Nephron (organoid): ENCODE measurements around the gene KCNQ1.
A peak's percentile ranks its signal among the peaks of the same experiment; 100 is the strongest.

Experiments used
- H3K27ac Mint-ChIP-seq, 3 experiments: 2 replicates each; pipeline ENCODE4 v1.8.0; 2020; ENCODE audit warnings: mixed read lengths in 3 of 3, mild to moderate bottlenecking in 2 of 3, moderate library complexity in 1 of 3
- H3K27me3 Mint-ChIP-seq: 2 replicates; pipeline ENCODE4 v1.8.0; 2021; ENCODE audit warnings: low read depth, mild to moderate bottlenecking, moderate library complexity, mixed read lengths
- H3K36me3 Mint-ChIP-seq: 2 replicates; pipeline ENCODE4 v1.8.0; 2020; ENCODE audit warnings: low read depth, mixed read lengths
- H3K4me1 Mint-ChIP-seq: 2 replicates; pipeline ENCODE4 v1.8.0; 2020; ENCODE audit warnings: mixed read lengths
- H3K4me3 Mint-ChIP-seq, 3 experiments: 2 replicates each; pipeline ENCODE4 v1.8.0; 2020; ENCODE audit warnings: mild to moderate bottlenecking in 3 of 3, mixed read lengths in 3 of 3, moderate library complexity in 2 of 3
- H3K9me3 Mint-ChIP-seq: 2 replicates; pipeline ENCODE4 v1.8.0; 2020; ENCODE audit warnings: mixed read lengths
- TF ChIP-seq, protein P1 (sequence below), 3 experiments: fragments of 200-600 bp; sonication (generic); IDR thresholded peaks; one replicate each; pipeline ENCODE4 v1.5.0; 2021; ENCODE audit warnings: antibody characterized with exemption in 3 of 3; ENCODE audit not compliant: unreplicated experiment in 3 of 3

Gene KCNQ1

DNA sequence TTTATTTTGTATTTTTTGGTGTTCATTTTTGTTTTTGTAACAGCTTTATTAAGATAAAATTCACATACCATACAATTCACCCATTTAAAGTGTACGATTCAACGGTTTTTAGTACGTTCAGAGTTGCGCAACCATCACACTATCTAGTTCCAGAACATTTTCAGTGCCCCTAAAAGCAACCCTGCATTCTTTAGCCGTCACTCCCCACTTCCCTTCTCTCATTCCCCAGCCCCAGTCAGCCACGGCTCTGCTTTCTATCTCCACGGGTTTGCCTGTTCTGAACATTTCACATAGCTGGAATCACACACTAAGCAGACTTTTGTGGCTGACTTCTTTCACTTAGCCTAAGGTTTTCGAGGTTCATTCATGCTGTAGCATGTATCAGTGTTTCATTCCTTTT is 264.6 kb downstream of the KCNQ1 start:
- Mint-ChIP-seq H3K27me3 (peaks cover 3% of the 10 kb centered on the region), H3K9me3 (peaks cover 10% of the 10 kb centered on the region), H3K4me3 (no peak overlapping the region), H3K36me3 (no peaks in the 10 kb centered on the region), H3K27ac (peak overlapping the region; percentile 56 to 85 (median 66)), H3K4me1 (peaks cover 87% of the 10 kb centered on the region)
- TF ChIP-seq, protein P1, sequence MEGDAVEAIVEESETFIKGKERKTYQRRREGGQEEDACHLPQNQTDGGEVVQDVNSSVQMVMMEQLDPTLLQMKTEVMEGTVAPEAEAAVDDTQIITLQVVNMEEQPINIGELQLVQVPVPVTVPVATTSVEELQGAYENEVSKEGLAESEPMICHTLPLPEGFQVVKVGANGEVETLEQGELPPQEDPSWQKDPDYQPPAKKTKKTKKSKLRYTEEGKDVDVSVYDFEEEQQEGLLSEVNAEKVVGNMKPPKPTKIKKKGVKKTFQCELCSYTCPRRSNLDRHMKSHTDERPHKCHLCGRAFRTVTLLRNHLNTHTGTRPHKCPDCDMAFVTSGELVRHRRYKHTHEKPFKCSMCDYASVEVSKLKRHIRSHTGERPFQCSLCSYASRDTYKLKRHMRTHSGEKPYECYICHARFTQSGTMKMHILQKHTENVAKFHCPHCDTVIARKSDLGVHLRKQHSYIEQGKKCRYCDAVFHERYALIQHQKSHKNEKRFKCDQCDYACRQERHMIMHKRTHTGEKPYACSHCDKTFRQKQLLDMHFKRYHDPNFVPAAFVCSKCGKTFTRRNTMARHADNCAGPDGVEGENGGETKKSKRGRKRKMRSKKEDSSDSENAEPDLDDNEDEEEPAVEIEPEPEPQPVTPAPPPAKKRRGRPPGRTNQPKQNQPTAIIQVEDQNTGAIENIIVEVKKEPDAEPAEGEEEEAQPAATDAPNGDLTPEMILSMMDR (IDR thresholded peaks at IDR 0.05; ENCODE audit: unreplicated experiment in 3 of 3) = no peak

DNA sequence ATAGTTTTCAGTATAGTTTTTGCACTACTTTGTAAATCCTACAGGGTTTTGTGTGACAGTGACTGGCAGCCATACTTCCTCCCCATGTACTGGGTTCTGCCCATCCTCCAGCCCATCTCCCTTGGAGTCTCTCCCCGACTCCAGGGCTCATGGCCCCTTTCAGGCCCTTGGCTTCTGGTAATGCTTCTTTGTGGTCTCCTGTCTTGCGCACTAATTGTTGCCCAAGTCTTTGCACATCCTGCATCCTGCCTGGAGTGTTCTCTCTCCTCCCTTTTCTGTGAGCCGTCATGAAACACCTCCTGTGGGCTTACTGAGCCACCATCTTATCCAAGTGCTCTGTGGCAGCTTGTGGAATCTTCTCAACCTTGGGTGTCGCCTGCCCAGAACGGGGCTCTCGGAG is 266.4 kb downstream of the KCNQ1 start:
- Mint-ChIP-seq H3K27ac (peak overlapping the region in 2 of 3 experiments; percentile 37 to 44), H3K4me3 (no peak overlapping the region), H3K36me3 (no peaks in the 10 kb centered on the region), H3K27me3 (peaks cover 3% of the 10 kb centered on the region), H3K4me1 (peaks cover 76% of the 10 kb centered on the region), H3K9me3 (peaks cover 7% of the 10 kb centered on the region)
- TF ChIP-seq, protein P1 (IDR thresholded peaks at IDR 0.05; ENCODE audit: unreplicated experiment in 3 of 3) = no peak

DNA sequence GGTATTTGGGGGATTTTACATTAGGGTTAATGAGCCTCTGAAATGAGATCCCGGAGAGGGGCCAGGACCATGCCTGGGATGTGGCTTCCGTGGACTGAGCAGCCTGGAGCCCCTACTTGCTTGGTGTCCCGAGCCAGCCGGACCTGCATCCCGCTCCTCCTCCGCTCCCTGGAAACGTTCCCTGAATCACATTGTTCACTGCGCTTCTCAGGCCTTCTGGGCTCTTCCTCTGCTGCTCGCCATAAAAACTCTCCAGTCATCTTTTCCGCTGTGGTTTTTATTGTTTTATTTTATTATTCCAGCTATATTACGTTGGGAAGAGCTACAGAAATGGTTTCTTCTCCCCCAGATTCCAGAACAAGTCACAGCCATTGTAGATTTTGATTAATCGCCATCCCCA is 268.3 kb downstream of the KCNQ1 start:
- TF ChIP-seq, protein P1 (IDR thresholded peaks at IDR 0.05; ENCODE audit: unreplicated experiment in 3 of 3) = no peak
- Mint-ChIP-seq H3K27ac (peak overlapping the region; percentile 89 to 96 (median 95)), H3K4me3 (peak overlapping the region in 2 of 3 experiments; percentile 13 to 17), H3K27me3 (peaks cover 3% of the 10 kb centered on the region), H3K36me3 (no peaks in the 10 kb centered on the region), H3K4me1 (peaks cover 70% of the 10 kb centered on the region), H3K9me3 (peaks cover 7% of the 10 kb centered on the region)

DNA sequence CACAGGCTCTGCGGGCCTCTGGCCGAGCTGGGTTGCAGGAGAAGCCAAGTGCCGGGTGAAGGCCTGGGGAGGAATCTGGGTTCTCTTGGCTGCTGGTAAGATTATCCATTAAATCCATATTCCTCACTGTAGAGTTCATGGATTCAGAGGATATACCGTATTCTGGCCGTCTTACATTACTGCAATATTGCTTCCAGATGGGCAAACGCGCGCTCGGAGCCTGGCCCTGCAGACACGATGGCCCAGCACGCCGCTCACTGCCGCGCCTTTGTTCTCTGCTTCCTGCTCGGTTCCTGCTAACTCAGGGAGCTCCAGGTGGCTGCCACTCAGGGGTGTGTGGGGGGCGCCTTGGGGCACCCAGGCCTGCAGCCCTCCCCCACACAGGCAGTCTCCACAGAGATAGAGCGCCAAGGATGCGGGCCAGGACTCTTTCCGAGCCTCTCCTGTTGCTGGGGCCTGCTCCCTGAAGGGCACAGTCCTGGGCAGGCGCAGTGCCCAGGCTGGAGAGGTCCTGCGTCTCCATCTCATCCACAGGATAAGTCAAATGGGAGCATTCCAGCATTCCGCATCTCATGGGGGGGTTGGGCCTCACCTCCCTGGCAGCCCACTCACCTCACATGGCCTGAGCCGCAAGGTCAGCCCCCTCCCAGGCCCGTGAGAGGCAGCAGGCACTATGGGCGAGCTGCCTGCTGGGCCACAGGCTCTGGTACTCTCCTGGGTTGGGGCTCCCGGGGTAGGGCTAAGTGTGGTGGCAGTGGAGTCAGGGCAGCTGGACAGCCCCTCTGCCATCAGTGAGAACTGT is 269.1 kb downstream of the KCNQ1 start:
- H3K27me3 Mint-ChIP-seq = peaks cover 3% of the 10 kb centered on the region
- H3K36me3 Mint-ChIP-seq = no peaks in the 10 kb centered on the region
- H3K4me1 Mint-ChIP-seq = peaks cover 69% of the 10 kb centered on the region
- TF ChIP-seq, protein P1 (IDR thresholded peaks at IDR 0.05; ENCODE audit: unreplicated experiment in 3 of 3) = no peak
- H3K4me3 Mint-ChIP-seq = peak overlapping the region in 1 of 3 experiments; percentile 17
- peaks cover 7% of the 10 kb centered on the region for H3K9me3 Mint-ChIP-seq
- peak overlapping the region; percentile 89 to 96 (median 95) for H3K27ac Mint-ChIP-seq

DNA sequence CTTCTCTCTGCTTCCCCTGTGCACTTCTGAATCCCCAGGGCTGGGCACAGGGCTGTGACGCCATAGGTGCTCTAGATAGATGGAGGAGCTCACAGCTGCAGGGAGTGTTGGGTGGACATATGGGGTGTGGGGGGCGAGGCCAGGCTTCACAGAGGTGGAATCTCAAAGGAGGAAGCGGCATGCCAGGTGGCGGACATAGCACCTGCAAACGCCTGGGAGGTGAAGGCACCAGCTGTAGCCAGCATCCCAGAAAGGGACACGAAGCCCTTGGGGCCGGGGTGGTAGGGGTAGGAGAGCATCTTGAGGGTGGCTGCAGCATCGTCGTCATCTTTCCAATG is 269.6 kb downstream of the KCNQ1 start:
- peaks cover 69% of the 10 kb centered on the region for H3K4me1 Mint-ChIP-seq
- H3K27me3 Mint-ChIP-seq = peaks cover 3% of the 10 kb centered on the region
- H3K4me3 Mint-ChIP-seq = no peak overlapping the region
- H3K27ac Mint-ChIP-seq = peak overlapping the region; percentile 20 to 96 (median 95)
- H3K9me3 Mint-ChIP-seq = peaks cover 7% of the 10 kb centered on the region
- TF ChIP-seq, protein P1 (IDR thresholded peaks at IDR 0.05; ENCODE audit: unreplicated experiment in 3 of 3) = no peak
- H3K36me3 Mint-ChIP-seq = no peaks in the 10 kb centered on the region

DNA sequence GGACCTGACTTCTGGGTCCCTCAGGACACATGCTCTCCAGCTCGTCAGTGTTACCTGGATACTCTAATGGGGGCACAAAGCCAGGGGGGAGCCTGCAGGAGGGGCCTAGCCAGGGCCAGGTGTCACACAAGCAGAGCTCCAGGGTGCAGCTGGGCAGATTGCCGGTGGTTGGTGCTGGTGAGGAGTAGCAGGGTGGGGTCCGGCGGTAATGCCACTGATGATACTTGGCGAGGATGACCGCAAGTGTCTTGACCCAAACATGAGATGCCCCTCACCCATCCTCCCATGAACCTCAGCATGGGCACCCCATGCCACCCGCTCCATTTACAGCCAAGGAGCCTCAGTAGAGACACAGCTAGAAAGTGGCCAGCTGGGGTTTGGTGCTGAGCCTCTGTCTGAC is 270.1 kb downstream of the KCNQ1 start:
- Mint-ChIP-seq H3K9me3 (peaks cover 4% of the 10 kb centered on the region), H3K27me3 (peaks cover 3% of the 10 kb centered on the region), H3K27ac (peak overlapping the region; percentile 20 to 96 (median 95)), H3K4me1 (peaks cover 69% of the 10 kb centered on the region), H3K36me3 (no peaks in the 10 kb centered on the region), H3K4me3 (no peak overlapping the region)
- TF ChIP-seq, protein P1 (IDR thresholded peaks at IDR 0.05; ENCODE audit: unreplicated experiment in 3 of 3) = no peak
